ENCODE results near the gene GRM5.

Gene GRM5

GRCh38 chr11:88770475-88771079 is 295.2 kb downstream of the GRM5 start:
- Histone ChIP-seq H3K4me3 (replicated peaks; ENCODE audit: low read depth, low read length) (no peak overlapping the region), H3K27me3 (replicated peaks; ENCODE audit: control insufficient read depth, insufficient read depth, low read length) (no peaks in the 10 kb centered on the region), H3K36me3 (ENCODE audit: control insufficient read depth, insufficient read depth, low read length) (no peaks in the 10 kb centered on the region)
- TF ChIP-seq CTCF (IDR thresholded peaks at IDR 0.05; ENCODE audit: insufficient read depth, low read length, poor library complexity, severe bottlenecking) = no peak
- DNase-seq (ENCODE audit: extremely low read depth, insufficient read length) = no peak

- Histone ChIP-seq H3K36me3 (ENCODE audit: control insufficient read depth, insufficient read depth, low read length) (no peaks in the 10 kb centered on the region), H3K4me3 (replicated peaks; ENCODE audit: low read depth, low read length) (no peak overlapping the region), H3K27me3 (replicated peaks; ENCODE audit: control insufficient read depth, insufficient read depth, low read length) (no peaks in the 10 kb centered on the region)
- no peak for TF ChIP-seq CTCF (IDR thresholded peaks at IDR 0.05; ENCODE audit: insufficient read depth, low read length, poor library complexity, severe bottlenecking)
- DNase-seq (ENCODE audit: extremely low read depth, insufficient read length) = no peak
Observed at GRCh38 chr11:88744140-88744539, 321.6 kb downstream of the GRM5 start.

GRCh38 chr11:88739524-88739923 is 326.3 kb downstream of the GRM5 start:
- no peaks in the 10 kb centered on the region for H3K36me3 ChIP-seq (ENCODE audit: control insufficient read depth, insufficient read depth, low read length)
- DNase-seq (ENCODE audit: extremely low read depth, insufficient read length) = no peak
- no peak overlapping the region for H3K4me3 ChIP-seq (replicated peaks; ENCODE audit: low read depth, low read length)
- H3K27me3 ChIP-seq (replicated peaks; ENCODE audit: control insufficient read depth, insufficient read depth, low read length) = no peaks in the 10 kb centered on the region
- no peak for TF ChIP-seq CTCF (IDR thresholded peaks at IDR 0.05; ENCODE audit: insufficient read depth, low read length, poor library complexity, severe bottlenecking)

- TF ChIP-seq CTCF (IDR thresholded peaks at IDR 0.05; ENCODE audit: insufficient read depth, low read length, poor library complexity, severe bottlenecking) = no peak
- DNase-seq (ENCODE audit: extremely low read depth, insufficient read length) = no peak
- H3K27me3 ChIP-seq (replicated peaks; ENCODE audit: control insufficient read depth, insufficient read depth, low read length) = no peaks in the 10 kb centered on the region
- H3K36me3 ChIP-seq (ENCODE audit: control insufficient read depth, insufficient read depth, low read length) = no peaks in the 10 kb centered on the region
- no peak overlapping the region for H3K4me3 ChIP-seq (replicated peaks; ENCODE audit: low read depth, low read length)
Observed at GRCh38 chr11:88709567-88709966, 356.2 kb downstream of the GRM5 start.

- no peak for DNase-seq (ENCODE audit: extremely low read depth, insufficient read length)
- Histone ChIP-seq H3K27me3 (replicated peaks; ENCODE audit: control insufficient read depth, insufficient read depth, low read length) (no peaks in the 10 kb centered on the region), H3K4me3 (replicated peaks; ENCODE audit: low read depth, low read length) (no peak overlapping the region), H3K36me3 (ENCODE audit: control insufficient read depth, insufficient read depth, low read length) (no peaks in the 10 kb centered on the region)
- no peak for TF ChIP-seq CTCF (IDR thresholded peaks at IDR 0.05; ENCODE audit: insufficient read depth, low read length, poor library complexity, severe bottlenecking)
Observed at GRCh38 chr11:88704485-88704884, 361.3 kb downstream of the GRM5 start.

GRCh38 chr11:88701816-88702215 is 364.0 kb downstream of the GRM5 start:
- H3K27me3 ChIP-seq (replicated peaks; ENCODE audit: control insufficient read depth, insufficient read depth, low read length) = no peaks in the 10 kb centered on the region
- TF ChIP-seq CTCF (IDR thresholded peaks at IDR 0.05; ENCODE audit: insufficient read depth, low read length, poor library complexity, severe bottlenecking) = no peak
- no peak overlapping the region for H3K4me3 ChIP-seq (replicated peaks; ENCODE audit: low read depth, low read length)
- H3K36me3 ChIP-seq (ENCODE audit: control insufficient read depth, insufficient read depth, low read length) = no peaks in the 10 kb centered on the region
- DNase-seq (ENCODE audit: extremely low read depth, insufficient read length) = no peak

All from GM06990 (cell line).